SIG-M5 (cell line): Measurements from ENCODE around the gene ZNF684.
"Not testable (repeated sequence)": the region's sequence is repeated elsewhere in the genome, so short reads cannot be mapped to it uniquely, and the experiment has no call there.

Source experiments
- DNase-seq: peaks from one replicate; lab custom pipeline; 2025; lab: John Stamatoyannopoulos, UW

Gene ZNF684

GRCh38 chr1:40574805-40575204, 43.4 kb downstream of the ZNF684 start:
- DNase-seq: not testable (repeated sequence)

GRCh38 chr1:40575336-40575735, 43.9 kb downstream of the ZNF684 start:
- DNase-seq: no peak

- no peak for DNase-seq
Measured at GRCh38 chr1:40582116-40582515, 50.7 kb downstream of the ZNF684 start.

DNA sequence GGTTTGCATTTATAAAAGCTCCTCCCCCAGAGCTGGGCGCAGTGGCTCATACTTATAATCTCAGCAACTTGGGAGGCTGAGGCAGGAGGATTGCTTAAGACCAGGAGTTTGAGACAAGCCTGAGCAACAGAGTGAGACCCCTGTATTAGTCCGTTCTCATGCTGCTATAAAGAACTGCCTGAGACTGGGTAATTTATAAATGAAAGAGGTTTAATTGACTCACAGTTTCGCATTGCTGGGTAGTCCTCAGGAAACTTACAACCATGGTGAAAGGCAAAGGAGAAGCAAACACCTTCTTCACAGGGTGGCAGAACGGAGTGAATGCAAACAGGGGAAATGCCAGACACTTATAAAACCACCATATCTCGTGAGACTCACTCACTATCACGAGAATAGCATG, 52.5 kb downstream of the ZNF684 start:
- DNase-seq: no peak

GRCh38 chr1:40588586-40588985, 57.1 kb downstream of the ZNF684 start:
- no peak for DNase-seq

GRCh38 chr1:40592107-40592803, 60.8 kb downstream of the ZNF684 start:
- no peak for DNase-seq

DNA sequence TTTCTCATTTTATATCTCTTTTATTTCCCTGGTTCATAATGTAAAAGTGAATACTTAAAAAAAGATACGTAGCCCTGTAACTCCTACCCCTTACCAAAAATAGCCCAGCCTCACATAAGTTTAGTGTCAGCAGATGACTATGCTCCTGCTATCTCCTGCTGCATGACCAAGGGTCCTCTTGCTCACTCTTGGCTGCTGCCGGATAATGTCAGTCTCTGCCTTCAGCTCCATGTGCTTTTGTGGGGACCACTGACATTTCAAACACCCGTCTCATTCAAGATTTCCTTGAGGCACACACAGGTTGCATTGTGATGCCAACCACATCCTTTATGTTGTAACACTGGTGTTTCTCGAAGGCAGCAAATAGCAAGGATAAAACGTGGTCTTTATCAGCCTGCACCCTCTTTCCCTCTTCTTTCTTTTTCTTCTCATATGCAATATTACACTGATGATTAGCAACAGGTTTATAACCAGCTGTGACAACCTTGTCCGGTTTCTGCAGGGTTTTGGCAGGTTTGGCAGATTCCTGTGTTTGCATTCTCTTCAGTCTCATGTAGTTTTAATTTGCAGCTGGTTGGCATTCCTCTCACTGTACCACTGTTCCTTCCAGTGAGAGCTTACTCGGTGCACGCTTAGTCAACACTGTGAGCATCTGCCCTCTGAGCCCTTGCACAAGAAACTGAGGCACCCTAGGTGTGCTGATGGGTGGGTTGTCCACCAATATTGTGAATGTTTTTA, 62.2 kb downstream of the ZNF684 start:
- DNase-seq: no peak

DNA sequence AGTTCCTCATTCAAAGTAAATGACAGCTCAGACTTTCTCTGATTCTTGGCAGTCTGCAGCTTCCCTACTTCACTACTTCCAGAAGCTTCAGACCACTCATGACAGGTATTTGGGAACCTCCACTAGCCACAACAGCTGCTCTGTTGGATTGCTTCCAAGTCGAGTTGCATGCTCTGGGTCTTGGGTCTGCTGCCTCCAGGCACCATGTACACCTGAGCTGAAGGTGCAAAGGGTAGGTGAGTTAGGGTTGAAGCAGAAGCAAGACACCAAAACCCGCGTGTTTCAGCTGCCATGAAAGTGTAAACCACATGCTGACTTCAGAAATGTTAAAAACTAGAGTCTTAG, 62.7 kb downstream of the ZNF684 start:
- no peak for DNase-seq

GRCh38 chr1:40595623-40596022, 64.2 kb downstream of the ZNF684 start:
- DNase-seq: no peak
